GM19099 (cell line): ENCODE results near the gene FAM83D.

Experiments
- POLR2A ChIP-seq: IDR thresholded peaks from 3 replicates; pipeline ENCODE4 v1.6.1; 2011; ENCODE audit warnings: low read depth; ENCODE audit not compliant: insufficient read length; ENCODE audit errors: extremely low read depth

Gene FAM83D

DNA sequence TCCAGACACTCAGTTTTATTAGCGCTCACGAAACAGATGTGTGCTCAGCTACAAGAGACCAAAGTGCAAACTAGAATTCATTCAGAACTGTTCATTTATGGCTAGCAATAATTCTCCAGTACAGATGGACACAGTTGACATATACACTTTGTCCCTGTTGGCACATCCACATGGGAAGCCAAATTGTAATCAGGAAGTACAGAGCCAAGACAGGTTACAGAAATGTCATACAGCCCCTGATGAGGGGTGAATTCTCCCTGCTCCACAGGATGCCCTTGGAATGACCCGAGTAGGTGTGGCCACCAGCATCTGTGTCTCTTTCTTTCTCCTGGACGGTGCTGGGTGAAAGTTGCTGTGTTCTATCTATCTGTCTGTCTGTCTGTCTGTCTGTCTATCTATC, 43.5 kb downstream of the FAM83D start:
- no peak for TF ChIP-seq POLR2A

GRCh38 chr20:38970302-38970701, 44.1 kb downstream of the FAM83D start:
- TF ChIP-seq POLR2A, result no peak

DNA sequence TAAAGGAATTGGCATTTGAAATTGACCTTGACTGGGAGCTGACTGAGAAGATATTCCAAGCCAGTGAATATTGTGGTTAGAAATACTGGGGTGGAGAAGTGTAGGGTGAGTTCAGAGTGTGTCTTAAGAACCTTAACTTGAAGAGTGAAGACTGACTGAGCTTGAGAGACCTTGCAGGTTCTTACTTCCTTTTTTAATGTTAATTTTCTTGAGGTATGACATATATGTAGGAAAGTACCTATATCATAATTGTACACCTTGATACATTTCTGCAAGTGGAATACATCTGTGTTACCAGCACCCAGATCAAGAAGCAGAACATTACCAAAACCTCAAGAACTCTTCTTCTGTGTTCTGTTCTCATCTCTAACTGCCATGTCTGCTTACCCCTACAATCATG, 46.9 kb downstream of the FAM83D start:
- TF ChIP-seq POLR2A, result no peak

DNA sequence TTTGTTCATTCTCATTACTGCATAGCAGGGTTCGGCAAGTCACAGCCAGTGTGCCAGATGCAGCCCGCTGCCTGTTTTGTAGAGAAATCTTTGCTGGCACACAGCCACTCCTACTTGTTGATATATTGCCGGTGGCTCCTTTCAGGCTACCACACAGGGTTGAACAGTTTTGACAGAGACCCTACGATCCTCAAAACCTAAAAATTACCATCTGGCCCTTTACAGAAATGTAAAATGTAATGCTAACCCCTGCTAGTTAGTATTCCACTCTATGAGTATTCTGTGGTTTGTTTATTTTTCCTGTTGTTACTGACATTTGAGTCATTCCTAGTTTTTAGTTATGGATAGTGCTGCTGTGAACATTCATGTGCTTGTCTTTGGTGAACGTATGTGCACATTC, 47.4 kb downstream of the FAM83D start:
- TF ChIP-seq POLR2A, result no peak

DNA sequence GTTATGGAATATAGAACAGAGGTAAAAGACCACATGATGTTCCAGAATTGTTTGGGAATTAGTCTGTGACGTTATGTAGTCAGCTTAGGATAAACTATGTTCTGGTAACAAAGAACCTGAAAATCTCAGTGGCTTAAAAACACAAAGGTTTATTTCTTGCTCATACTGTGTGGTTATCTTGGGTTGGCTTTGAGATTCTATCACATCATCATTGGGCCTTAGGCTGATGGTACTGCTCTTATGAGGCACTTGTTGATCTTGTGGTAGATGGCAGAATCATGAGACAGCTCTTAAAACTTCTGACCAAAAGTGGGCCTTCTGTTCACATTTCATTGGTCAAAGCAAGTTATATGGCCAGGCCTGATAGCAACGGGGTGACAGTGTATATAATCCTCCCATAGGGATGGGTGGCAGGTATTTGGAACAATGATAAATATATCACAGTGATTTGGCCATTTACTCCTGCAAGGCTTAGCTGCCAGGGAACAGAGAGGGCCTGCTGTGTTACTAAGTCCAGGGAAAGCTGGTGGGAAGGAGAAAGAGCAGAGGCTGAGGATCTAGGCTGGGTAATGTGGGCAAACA, 49.4 kb downstream of the FAM83D start:
- TF ChIP-seq POLR2A, result no peak

DNA sequence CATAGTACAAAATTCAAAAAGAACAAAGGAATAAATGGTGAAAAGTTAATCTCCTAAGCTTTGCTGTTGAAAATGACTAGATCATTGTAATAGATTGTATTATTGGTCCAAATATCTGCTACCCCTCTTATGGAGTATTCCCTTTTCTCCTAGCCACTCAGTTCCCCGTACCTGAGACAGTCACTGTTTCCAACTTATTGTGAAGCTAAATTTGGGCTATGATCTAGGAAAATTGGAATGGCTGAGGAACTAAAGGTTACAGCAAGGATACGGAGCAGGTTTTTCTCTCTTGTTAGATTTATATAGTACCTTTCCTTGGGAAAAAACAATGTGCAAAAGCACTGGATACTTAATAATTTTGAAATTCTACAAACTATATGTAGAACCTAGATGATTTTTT, 53.2 kb downstream of the FAM83D start:
- TF ChIP-seq POLR2A, result no peak

DNA sequence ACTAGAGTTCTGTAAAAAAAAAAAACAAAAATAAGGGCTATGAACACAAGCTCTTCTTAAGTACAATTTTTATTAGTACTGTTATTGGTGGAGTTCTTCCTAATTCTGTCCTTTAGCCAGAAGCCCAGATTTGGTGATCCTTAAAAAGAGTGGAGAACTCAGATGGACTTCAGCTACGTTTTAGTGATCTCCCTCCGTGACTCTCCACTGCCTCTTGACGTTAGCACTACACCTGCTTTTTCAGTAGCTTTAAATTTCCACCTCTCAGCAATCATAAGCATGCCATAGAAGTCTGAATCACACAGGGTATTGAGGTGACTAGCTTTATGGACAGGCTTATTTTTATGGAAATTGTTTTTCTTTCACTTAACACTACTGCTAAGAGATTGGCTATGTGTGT, 53.6 kb downstream of the FAM83D start:
- TF ChIP-seq POLR2A, result no peak

- no peak for TF ChIP-seq POLR2A
These were observed 56.1 kb downstream of the FAM83D start for GRCh38 chr20:38982291-38982690.

GRCh38 chr20:38985060-38985459, 58.8 kb downstream of the FAM83D start:
- no peak for TF ChIP-seq POLR2A

GRCh38 chr20:38985603-38986170, 59.5 kb downstream of the FAM83D start:
- TF ChIP-seq POLR2A, result no peak

DNA sequence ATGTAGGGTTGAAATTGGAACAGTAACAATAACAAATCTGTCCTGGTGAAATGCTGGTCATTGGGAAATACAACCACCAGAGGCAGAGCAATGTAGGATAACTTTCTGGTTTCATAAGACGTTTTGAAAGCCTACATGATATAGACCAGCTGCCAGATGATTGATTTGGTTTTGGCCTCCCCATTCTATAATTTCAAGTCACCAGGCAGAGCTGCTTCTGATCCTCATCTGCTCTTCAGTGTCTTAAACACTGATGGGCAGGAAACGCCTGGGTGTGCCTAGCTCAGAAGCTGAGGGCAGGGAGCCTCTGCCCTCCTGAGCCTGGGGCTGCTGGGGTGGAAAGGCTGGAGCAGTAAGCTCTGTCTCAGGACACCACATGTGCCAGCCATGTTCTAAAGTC, 60.4 kb downstream of the FAM83D start:
- no peak for TF ChIP-seq POLR2A

- TF ChIP-seq POLR2A, result no peak
These were observed 61.6 kb downstream of the FAM83D start for GRCh38 chr20:38987777-38988176.

DNA sequence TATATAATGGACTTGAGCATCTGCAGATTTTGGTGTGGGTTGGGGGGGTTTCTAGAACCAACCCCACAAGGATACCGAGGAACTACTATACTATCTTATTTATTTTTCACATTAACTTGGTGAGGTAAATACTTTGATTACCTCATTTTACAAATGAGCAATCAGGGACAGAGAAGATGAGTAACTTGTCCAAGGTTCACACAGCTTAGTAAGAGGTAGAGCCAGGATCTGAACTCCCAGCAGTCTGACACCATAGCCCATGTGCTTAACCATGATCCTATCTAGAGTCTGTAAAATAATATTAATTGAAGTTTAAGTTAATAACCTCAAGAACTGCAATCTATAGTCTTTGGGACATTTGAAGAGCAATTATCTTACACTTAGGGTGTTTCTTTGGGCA, 64.5 kb downstream of the FAM83D start:
- TF ChIP-seq POLR2A, result no peak

GRCh38 chr20:38991814-38992704, 65.8 kb downstream of the FAM83D start:
- no peak for TF ChIP-seq POLR2A

DNA sequence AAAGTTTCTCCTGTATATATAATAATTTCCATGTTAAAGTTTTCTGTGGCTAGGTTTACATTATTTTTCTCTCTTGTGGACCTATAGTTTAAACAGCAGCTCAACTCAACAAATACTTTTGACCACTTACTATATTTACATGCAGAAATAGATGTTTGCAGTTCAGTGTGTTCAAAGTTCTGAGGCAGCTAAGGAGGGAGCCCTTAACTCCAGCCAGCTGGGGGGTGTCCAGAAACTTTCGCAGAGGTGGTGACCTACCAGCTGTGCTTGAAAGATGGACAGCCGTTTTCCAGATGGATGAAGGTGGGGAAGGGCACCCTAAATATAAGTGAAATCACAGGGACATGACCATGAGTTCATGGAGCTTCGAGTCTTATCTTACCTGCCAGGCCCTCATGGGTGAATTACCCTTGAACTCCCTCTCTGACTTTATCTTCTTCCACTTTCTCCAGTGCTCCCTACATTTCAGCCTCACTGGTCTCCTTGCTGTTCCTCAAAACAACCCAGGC, 69.4 kb downstream of the FAM83D start:
- no peak for TF ChIP-seq POLR2A

GRCh38 chr20:38997622-38998021, 71.4 kb downstream of the FAM83D start:
- no peak for TF ChIP-seq POLR2A
